Gastrocnemius medialis (tissue), 4 donors: Measurements from ENCODE around the gene GRIP2.

ENCODE experiments used
- CTCF ChIP-seq, 5 experiments: fragments of 450-650 bp in 3 of 5; fragments of 200-600 bp in 2 of 5; sonication (generic) in 2 of 5; IDR thresholded peaks in 4 of 5; conservative IDR thresholded peaks in 1 of 5; 1 replicate in 4 of 5; 2 replicates in 1 of 5; pipeline ENCODE4 v1.5.1; 2016 to 2019; ENCODE audit warnings: antibody characterized with exemption in 5 of 5, mild to moderate bottlenecking in 3 of 5, moderate library complexity in 3 of 5
- POLR2A ChIP-seq, 2 donors: fragments of 450-650 bp; IDR thresholded peaks; one replicate each; pipeline ENCODE4 v1.6.1; 2017; ENCODE audit warnings: antibody characterized with exemption in 2 of 2, mild to moderate bottlenecking in 2 of 2, moderate library complexity in 2 of 2

DNA sequence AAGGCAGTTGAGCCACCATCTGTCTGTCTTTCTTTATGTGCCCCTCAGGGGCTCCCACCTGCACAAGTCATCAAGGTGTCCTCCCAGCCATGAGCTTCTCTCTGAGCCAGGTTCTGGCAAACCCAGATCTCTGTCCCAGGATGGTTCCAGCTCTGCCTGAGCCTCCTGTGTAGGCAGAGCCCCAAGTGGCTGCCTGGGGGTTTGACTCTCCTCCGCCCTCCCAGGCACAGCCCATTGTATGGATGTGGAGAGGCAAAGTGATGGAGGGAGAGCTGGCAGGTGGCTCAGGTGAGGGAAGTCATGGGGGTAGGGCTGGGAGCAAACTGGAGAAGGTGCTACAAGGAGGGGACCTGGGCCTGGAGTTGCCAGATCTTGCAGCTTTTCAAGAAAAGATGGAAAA lies 56.9 kb downstream of the GRIP2 start:
- TF ChIP-seq POLR2A (IDR thresholded peaks at IDR 0.05) (no peak), CTCF (IDR thresholded peaks at IDR 0.05 in 4 of 5, conservative IDR thresholded peaks at IDR 0.05 in 1 of 5) (no peak)
